ENCODE data around the gene NCEH1. TPM values are rescaled to one million over a fixed set of nuclear protein-coding genes. Genes with fewer than 3 reads are reported as not detected.

Gene NCEH1
- total RNA-seq, 1 experiment from 2014 or later = 11.5 TPM

DNA sequence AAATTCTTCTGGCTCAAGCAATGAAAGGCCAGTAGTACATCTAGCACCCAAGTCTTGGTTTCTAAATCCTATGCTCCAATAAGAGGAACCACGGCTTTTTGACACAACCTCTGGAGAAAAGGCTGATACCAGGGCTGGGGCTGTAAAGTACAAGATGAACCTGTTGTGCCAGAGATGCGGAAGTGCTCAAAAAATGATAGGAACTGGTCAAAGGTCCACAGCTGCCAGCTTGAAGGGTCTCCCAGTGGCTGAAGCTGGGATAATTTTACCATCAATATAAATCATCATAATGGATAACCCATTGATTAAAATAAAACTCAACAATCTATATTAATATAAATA, 558 bp upstream of the NCEH1 start:
- H4K20me1 ChIP-seq (ENCODE audit: insufficient read depth) = no peaks in the 10 kb centered on the region
- ChIA-PET CTCF (interaction anchor here (1.0 to 1.9 kb wide), 3 partner anchors 14 to 39 kb away, joined by 4 to 15 read pairs (median 5); partner anchors contain the start of gene ECT2), RAD21 (ENCODE audit: low non-redundant PET in 1 of 2, low total read pairs in 2 of 2, uncharacterized antibody in 2 of 2, unreplicated experiment in 2 of 2) (no interaction called here), POLR2A (interaction anchor here (1.0 to 1.4 kb wide), 2 partner anchors 11 to 38 kb away, joined by 3 to 8 read pairs; no protein-coding TSS in a partner anchor)
- H3K9me2 ChIP-seq (ENCODE audit: insufficient read depth) = no peaks in the 10 kb centered on the region
- intact Hi-C loops (cut with micrococcal nuclease) = loop anchor here (2.0 kb wide), 2 partner anchors 37 to 39 kb away; no protein-coding TSS in a partner anchor
- no peaks in the 10 kb centered on the region for H3K36me3 ChIP-seq (ENCODE audit: control insufficient read depth in 1 of 2, insufficient read depth in 2 of 2, low read length in 2 of 2)
- peak overlapping the region; percentile 83 for H3K9ac ChIP-seq (ENCODE audit: low read length)
- BruUV-seq (replicated peaks) = TSS peak; percentile 93
- no peaks in the 10 kb centered on the region for H3K9me3 ChIP-seq (ENCODE audit: control insufficient read depth in 1 of 2, insufficient read depth in 1 of 2, low read depth in 1 of 2, low read length in 2 of 2)
- peak; percentile 53 for ATAC-seq
- H3K4me2 ChIP-seq (ENCODE audit: low read length) = peak overlapping the region; percentile 97
- H2AFZ ChIP-seq (ENCODE audit: low read depth, low read length, poor library complexity, severe bottlenecking) = peak overlapping the region; percentile 50
- no peak for TF ChIP-seq EZH2 (IDR thresholded peaks at IDR 0.05)
- peak; percentile 43; the same call in 1 of the 2 replicates for TF ChIP-seq ELF1 (IDR thresholded peaks at IDR 0.05; ENCODE audit: borderline replicate concordance, low read depth)
- no peak; the same call in 1 of the 2 replicates for TF ChIP-seq JUND (IDR thresholded peaks at IDR 0.05)
- peaks cover 33% of the 10 kb centered on the region for H3K79me2 ChIP-seq (ENCODE audit: insufficient read depth, low read length)
- H3K27ac ChIP-seq (ENCODE audit: low read depth, low read length) = peak overlapping the region; percentile 92
- H3K4me3 ChIP-seq (replicated peaks in 1 of 2; ENCODE audit: low read depth in 1 of 2, low read length in 2 of 2) = peak overlapping the region; percentile 62 to 91
- H3K4me1 ChIP-seq (ENCODE audit: control insufficient read depth in 1 of 2, insufficient read depth in 2 of 2, low read length in 2 of 2) = peaks cover 15 to 27% of the 10 kb centered on the region in 2 experiments
- H3K27me3 ChIP-seq (ENCODE audit: insufficient read depth, low read length) = no peaks in the 10 kb centered on the region
- DNase-seq (ENCODE audit: low read depth, low spot score) = no peak

DNA sequence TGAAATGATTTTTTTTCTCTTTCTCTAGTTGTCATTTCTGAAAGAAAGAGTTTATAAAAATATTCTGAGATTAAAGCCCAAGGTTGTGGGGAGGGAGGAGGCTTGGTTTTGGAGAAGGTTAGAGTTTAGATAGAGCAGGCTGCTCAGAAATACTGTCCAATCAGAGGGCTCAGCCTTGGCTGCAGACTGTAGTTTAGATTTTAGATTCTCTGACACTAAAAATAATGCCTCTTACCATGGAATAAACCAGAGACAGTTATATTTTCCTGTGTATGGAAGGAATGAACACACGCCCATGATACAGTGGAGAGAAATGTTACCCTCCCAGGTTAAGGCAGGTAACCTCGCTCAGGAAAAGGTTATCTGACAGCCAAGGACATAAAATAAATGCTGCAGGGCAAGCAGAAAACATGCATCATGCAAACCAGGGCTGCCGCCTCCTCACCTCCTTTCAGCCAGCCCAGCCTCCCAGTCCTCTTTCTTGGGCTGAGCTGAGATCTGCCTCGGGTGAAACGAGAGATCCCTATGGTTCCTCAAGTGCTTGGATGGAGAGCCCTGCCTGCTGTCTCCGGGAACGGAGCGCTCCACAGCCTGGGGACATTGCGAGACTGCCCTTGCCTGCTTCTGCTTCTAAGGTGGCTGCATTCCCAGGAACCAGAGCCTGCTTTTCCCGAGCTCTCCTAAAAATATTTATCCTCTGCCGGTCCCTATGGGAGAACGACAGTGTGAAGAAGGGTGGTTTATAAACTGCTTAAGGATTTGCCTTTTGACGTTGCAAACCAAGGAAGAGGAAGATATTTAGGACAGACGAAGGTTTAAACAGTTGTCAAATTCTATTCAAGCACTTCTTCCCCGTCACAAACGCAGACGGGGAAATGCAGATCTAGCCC, 848 bp downstream of the NCEH1 start:
- ChIA-PET CTCF (interaction anchor here (0.8 to 1.9 kb wide), 4 partner anchors 12 to 43 kb away, joined by 3 to 15 read pairs (median 4); no protein-coding TSS in a partner anchor), POLR2A (interaction anchor here (1.0 to 1.4 kb wide), 3 partner anchors 9 to 39 kb away, joined by 3 to 8 read pairs (median 4); no protein-coding TSS in a partner anchor), RAD21 (ENCODE audit: low non-redundant PET in 1 of 2, low total read pairs in 2 of 2, uncharacterized antibody in 2 of 2, unreplicated experiment in 2 of 2) (no interaction called here)
- TF ChIP-seq, protein P1, sequence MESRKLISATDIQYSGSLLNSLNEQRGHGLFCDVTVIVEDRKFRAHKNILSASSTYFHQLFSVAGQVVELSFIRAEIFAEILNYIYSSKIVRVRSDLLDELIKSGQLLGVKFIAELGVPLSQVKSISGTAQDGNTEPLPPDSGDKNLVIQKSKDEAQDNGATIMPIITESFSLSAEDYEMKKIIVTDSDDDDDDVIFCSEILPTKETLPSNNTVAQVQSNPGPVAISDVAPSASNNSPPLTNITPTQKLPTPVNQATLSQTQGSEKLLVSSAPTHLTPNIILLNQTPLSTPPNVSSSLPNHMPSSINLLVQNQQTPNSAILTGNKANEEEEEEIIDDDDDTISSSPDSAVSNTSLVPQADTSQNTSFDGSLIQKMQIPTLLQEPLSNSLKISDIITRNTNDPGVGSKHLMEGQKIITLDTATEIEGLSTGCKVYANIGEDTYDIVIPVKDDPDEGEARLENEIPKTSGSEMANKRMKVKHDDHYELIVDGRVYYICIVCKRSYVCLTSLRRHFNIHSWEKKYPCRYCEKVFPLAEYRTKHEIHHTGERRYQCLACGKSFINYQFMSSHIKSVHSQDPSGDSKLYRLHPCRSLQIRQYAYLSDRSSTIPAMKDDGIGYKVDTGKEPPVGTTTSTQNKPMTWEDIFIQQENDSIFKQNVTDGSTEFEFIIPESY (IDR thresholded peaks at IDR 0.05; ENCODE audit: extremely low read depth, insufficient replicate concordance, low read length) = no peak
- TF ChIP-seq, protein P2, sequence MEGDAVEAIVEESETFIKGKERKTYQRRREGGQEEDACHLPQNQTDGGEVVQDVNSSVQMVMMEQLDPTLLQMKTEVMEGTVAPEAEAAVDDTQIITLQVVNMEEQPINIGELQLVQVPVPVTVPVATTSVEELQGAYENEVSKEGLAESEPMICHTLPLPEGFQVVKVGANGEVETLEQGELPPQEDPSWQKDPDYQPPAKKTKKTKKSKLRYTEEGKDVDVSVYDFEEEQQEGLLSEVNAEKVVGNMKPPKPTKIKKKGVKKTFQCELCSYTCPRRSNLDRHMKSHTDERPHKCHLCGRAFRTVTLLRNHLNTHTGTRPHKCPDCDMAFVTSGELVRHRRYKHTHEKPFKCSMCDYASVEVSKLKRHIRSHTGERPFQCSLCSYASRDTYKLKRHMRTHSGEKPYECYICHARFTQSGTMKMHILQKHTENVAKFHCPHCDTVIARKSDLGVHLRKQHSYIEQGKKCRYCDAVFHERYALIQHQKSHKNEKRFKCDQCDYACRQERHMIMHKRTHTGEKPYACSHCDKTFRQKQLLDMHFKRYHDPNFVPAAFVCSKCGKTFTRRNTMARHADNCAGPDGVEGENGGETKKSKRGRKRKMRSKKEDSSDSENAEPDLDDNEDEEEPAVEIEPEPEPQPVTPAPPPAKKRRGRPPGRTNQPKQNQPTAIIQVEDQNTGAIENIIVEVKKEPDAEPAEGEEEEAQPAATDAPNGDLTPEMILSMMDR (IDR thresholded peaks at IDR 0.05 in 2 of 3, conservative IDR thresholded peaks at IDR 0.05 in 1 of 3; ENCODE audit: borderline replicate concordance in 1 of 3, insufficient read depth in 1 of 3, low read depth in 2 of 3, low read length in 2 of 3) = no peak
- no peak for TF ChIP-seq CEBPB (IDR thresholded peaks at IDR 0.05; ENCODE audit: low read depth)
- TF ChIP-seq SP1 (IDR thresholded peaks at IDR 0.05; ENCODE audit: low read depth) = no peak
- TF ChIP-seq ELF1 (IDR thresholded peaks at IDR 0.05; ENCODE audit: borderline replicate concordance, low read depth) = no peak
- TF ChIP-seq EZH2 (IDR thresholded peaks at IDR 0.05) = no peak
- no peaks in the 10 kb centered on the region for H4K20me1 ChIP-seq (ENCODE audit: insufficient read depth)
- ATAC-seq = 0 out of 2 replicates have a peak, but pooled peaks have one; percentile 2
- H3K4me2 ChIP-seq (ENCODE audit: low read length) = peak overlapping the region; percentile 97
- intact Hi-C loops (cut with micrococcal nuclease) = loop anchor here (2.0 kb wide), 2 partner anchors 37 to 39 kb away; no protein-coding TSS in a partner anchor
- no peaks in the 10 kb centered on the region for H3K9me2 ChIP-seq (ENCODE audit: insufficient read depth)
- no peaks in the 10 kb centered on the region for H3K9me3 ChIP-seq (ENCODE audit: control insufficient read depth in 1 of 2, insufficient read depth in 1 of 2, low read depth in 1 of 2, low read length in 2 of 2)
- DNase-seq (ENCODE audit: low read depth, low spot score) = no peak
- H3K79me2 ChIP-seq (ENCODE audit: insufficient read depth, low read length) = peaks cover 43% of the 10 kb centered on the region
- H2AFZ ChIP-seq (ENCODE audit: low read depth, low read length, poor library complexity, severe bottlenecking) = no peak overlapping the region
- peak overlapping the region; percentile 92 for H3K27ac ChIP-seq (ENCODE audit: low read depth, low read length)
- H3K9ac ChIP-seq (ENCODE audit: low read length) = peak overlapping the region; percentile 83
- no peaks in the 10 kb centered on the region for H3K36me3 ChIP-seq (ENCODE audit: control insufficient read depth in 1 of 2, insufficient read depth in 2 of 2, low read length in 2 of 2)
- H3K27me3 ChIP-seq (ENCODE audit: insufficient read depth, low read length) = no peaks in the 10 kb centered on the region
- BruUV-seq (replicated peaks) = no TSS peak
- H3K4me3 ChIP-seq (replicated peaks in 1 of 2; ENCODE audit: low read depth in 1 of 2, low read length in 2 of 2) = peak overlapping the region; percentile 62 to 91
- peaks cover 15 to 27% of the 10 kb centered on the region in 2 experiments for H3K4me1 ChIP-seq (ENCODE audit: control insufficient read depth in 1 of 2, insufficient read depth in 2 of 2, low read length in 2 of 2)

Data from HCT116 (cell line).